SHP77 (cell line): ENCODE measurements around the gene FHIT.

Source experiments
- DNase-seq, 2 experiments: peaks; one replicate each; lab custom pipeline; 2025; lab: John Stamatoyannopoulos, UW

FHIT gene

DNA sequence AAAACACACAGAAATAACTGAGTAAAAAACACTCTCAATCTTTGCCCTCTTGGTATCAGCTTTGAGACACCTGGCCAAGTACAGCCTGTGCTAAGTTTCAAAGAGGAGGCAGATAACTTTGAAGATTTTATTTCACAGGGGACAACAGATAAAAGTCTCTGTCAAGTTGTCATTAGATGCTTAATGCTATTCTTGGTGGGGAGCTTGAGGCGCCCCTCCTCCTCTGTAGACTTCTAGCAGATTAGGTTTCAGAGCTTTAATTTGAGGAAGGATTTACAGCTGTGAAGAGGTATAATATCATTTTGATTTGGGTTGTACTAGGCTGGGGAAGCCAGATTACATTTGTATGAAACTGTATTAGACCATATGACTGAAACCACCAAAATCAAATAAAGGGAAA is 620.3 kb downstream of the FHIT start:
- DNase-seq: no peak

- DNase-seq: no peak
These were observed 621.4 kb downstream of the FHIT start for GRCh38 chr3:60629816-60630215.

GRCh38 chr3:60622349-60622748 is 628.9 kb downstream of the FHIT start:
- DNase-seq: no peak

- DNase-seq: no peak
These were observed 634.1 kb downstream of the FHIT start for GRCh38 chr3:60617188-60617587.

- no peak for DNase-seq
These were observed 637.4 kb downstream of the FHIT start for GRCh38 chr3:60613769-60614303.

DNA sequence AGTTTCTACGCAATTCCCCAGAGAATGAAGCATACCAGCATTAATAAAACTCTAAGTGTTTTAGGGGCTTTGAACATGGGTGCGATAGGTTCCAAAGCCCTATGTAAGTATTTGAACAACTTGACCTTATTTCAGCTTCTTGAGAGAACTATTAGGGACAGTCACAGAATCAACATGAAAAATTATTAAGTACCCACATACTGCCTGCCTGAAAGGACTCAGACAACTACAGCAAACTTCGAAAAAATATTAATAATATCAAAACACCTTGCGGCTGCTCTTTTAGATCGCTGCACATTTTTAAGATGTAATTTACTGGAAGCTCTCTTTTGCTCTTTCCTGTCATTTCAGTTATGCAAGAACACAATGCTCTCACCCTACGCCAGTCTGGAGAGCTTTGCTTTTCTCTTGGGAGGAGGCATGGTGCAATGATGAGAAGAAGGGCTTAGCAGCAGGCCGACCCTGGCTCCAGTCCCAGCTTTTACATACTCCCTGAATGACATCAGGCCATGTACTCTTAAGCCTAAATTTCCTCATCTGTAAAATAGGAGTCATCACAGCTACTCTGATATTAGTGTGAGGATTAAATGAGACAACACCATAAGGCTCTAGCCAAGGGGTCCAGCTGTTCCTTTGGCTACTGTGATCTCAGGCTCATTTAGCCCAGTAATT is 640.7 kb downstream of the FHIT start:
- no peak for DNase-seq

GRCh38 chr3:60609446-60609845 is 641.8 kb downstream of the FHIT start:
- no peak for DNase-seq

DNA sequence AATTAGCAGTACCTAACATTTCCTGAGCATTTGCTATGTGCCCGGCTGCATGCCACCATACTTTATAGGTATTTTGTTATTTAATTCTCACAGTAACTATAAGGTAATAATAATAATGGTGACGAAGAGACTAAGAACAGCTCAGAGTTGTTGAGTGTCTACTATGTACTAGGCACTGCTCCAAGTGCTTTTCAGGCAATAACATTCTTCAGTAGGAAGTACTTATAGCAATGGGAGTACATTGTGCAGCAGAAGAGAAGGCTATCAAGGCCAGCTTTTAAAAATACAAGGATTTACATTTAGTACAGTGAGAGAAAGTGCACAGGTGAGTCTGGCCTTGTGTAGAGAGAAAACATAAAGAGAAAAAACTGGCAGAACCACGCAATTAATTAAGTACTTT is 647.4 kb downstream of the FHIT start:
- DNase-seq: no peak

DNA sequence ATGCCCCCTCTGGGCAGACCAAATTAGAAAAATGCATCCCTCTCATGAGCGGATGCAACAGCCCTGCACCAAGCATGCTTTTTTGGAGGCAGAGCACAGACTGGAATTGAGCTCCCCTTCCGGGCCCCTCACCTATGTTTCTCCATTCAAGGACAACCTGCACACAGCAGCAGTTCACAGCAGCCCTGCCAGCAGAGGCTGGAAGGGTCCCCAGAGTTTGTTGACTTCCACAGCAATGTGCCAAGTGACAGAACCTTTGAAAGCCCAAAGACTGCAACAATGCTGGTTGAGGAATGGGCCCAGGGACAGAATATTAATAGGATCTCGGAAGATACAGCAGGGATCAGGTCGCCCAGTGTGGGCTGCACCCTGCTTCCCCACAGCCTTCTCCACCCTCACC is 650.4 kb downstream of the FHIT start:
- DNase-seq: no peak

- DNase-seq: no peak
These were observed 651.7 kb downstream of the FHIT start for GRCh38 chr3:60599586-60599985.

DNA sequence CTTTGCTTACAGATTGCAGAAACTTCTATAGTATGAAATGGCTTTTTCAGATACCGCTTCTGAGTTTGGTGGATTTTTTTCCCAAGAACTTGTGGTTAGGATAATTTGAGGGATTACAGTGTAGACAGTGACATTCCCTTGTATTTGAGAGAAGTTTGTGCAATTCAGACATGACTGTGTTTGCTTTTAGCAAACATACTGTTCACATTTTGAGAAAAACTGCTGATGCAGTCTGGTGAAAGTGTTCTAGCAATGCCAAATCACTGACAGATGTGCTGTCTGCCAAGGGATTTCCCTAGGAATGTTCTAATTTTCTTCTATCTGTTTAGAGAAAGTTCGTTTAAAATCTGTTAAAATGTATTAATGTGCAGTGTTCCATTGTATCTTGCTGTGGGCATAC is 652.6 kb downstream of the FHIT start:
- no peak for DNase-seq

DNA sequence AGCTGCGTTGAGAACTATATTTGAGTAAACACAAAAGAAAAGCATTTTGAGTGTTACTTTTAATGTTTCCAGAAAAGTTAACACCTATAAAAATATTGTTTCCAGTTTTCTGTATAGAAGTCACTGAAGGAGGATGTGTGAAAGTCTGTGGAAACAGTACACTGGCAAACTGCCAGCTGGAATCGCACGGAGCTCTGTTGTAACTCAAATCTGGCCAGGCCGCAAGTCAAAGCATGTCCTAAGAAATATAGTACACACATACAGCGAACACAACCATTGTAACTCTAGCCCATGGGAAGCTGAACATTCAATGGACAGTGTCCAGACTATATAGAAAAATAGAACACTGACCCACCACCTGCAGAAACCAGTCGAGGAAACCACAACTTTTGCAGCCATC is 657.2 kb downstream of the FHIT start:
- DNase-seq: no peak

DNA sequence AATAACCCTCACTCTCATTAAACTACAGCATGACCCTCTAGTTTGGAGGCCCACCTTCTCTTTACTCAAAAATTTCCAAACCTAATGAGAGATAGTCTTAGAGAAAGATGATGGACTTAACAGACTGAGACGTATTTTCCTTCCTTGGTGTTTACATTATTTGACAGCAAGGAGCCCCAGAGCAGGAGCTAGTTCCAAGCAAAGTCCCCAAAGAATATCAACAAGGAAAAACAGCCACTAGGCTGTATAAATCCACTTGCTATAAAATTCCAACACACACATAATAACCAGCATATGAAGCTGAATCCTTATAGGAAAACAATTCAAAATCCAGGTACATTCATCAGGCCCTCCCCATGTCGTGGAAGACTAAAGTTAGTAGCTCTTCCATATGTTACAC is 660.0 kb downstream of the FHIT start:
- DNase-seq: no peak

DNA sequence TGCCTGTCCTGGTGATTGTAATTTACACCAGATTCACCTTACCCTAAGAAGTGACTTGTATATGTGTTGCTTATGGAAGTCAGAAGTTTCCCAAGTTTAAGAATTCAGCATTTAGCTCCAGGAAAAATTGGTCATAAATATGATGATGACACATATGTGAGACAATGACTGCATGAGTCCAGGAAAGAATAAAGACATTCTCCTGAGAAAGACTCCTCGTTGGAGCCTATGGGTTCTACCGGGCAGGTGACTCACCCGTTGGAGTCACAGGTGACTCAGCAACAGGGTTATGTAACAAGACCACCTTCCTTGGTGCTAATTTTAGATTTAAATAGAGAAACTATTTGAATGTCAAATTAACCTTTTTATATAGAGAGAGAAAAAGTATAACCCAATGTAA is 662.4 kb downstream of the FHIT start:
- no peak for DNase-seq

- no peak for DNase-seq
These were observed 665.3 kb downstream of the FHIT start for GRCh38 chr3:60585918-60586317.

DNA sequence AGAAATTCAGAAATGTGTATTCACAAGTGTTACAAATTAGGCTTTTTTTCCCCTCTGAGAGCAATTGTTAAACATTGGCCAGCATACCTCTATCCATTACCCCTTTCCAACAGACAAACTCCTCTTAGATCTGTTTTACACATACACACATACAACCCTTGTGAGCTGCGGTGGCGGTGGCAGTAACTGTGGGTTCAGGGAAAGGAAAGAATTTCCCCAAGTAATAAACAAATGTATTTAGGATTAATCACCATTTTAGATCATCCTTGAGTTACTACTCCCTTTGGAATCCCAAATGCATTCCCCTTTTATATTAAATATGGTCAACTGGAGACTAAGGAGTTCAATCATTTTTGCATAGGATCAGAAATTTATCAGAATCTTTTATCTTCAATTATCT is 667.0 kb downstream of the FHIT start:
- no peak for DNase-seq

DNA sequence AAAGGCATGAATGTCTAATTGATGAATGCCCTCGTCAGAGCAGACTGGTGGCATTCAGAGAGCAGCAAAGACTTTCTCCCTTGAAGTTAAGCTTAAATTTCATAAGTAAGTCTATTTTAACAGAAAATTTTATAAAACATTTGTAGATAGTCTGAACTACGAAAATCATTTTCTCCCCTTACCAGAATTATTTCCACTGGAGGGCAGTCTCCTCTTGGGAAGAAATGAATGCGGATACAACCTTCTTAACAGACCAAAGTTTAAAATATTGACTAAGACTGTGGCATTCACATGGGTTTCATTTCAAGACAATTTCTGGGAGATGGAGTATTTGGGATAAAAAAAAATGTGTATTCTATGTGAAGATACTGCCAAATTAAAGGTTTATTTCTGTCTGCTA is 669.0 kb downstream of the FHIT start:
- DNase-seq: no peak

GRCh38 chr3:60580809-60581208 is 670.4 kb downstream of the FHIT start:
- no peak for DNase-seq

DNA sequence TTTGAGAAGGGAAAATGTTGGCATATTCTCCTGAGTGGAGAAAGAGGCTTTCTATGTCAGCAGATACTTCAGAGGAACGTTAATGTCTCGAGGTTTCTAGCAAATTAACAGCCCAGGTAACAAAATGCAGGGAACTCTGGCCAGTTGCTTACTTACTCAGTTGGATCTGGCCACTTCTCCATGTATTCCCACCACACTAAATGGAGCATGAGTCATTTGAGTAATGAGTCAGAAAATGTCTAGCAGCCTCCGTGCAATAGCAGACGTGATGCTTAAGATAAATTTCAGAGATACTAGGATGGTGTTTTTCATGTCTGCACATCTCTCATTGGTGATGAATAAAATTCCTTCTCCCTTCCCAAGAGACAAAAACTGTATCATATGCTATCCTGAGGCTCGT is 671.5 kb downstream of the FHIT start:
- no peak for DNase-seq

GRCh38 chr3:60578936-60579335 is 672.3 kb downstream of the FHIT start:
- no peak for DNase-seq

- no peak for DNase-seq
These were observed 673.7 kb downstream of the FHIT start for GRCh38 chr3:60577601-60578000.

DNA sequence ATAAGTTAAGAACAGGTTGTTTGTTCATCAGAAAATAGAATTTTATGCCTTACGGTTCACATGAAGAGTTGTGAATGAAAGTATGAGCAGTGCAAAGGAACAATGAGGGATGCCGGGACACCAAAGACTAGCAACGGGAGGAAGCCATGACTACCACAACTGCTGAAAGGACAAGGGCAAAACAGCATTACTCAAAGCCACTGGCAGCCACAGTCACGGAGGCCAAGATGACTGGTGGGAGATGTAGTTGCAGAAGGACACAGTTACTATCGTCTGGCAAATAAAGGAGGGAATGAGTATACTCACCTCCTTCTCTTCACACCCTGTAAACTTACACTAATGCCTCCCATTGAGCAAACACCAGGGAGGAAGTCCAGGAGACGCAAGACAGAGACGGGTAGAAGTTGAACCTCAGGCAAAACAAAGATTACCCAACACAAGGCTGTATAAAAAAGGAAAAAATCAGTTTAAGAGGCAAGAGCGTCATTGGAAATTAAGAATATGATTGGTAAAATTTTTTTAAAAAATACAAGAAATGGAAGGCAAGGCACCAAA is 675.5 kb downstream of the FHIT start:
- no peak for DNase-seq

DNA sequence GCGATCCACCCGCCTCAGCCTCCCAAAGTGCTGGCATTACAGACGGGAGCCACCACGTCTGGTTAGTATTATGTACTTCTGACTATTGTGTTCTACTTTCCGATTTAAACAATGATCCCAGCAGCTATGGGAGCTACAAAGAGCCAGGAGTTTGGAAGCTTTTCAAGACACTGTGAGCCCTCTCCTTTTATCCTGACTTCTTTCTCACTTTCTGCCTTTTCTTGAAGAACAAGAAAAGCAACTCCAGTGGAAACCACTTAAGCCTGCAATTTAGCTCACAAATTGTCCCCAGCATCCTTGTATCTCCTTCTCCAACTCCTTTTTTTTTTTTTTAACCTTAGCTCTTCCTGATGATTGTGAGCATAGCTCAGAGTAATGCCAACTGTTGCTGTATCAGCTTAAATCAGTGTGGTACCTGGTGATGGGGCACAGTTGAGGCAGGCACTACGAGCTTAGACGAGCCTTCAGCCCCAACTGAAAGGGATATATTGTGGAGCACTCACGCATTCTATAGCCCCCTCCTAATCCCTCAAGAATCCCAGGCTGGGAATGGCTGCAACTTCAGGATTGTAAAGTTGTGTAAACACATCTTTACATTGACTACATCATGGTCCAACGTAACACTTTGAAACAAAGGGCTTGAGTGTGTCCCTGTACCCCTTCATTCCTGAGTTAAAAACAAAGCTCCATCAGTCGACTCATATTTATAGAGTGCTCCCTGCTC is 677.0 kb downstream of the FHIT start:
- no peak for DNase-seq
